ENCODE results near the gene CAMSAP1. TPM values are rescaled to one million over a fixed set of nuclear protein-coding genes. Genes with fewer than 3 reads are reported as not detected.

CAMSAP1 gene
- total and polyA plus RNA-seq, 2 donors = 9.9 to 28.5 TPM

GRCh38 chr9:135761845-135762168, 145.5 kb downstream of the CAMSAP1 start:
- no peaks in the 10 kb centered on the region for H3K4me1 ChIP-seq (ENCODE audit: control insufficient read depth in 2 of 2, insufficient read depth in 2 of 2, low read length in 2 of 2)
- WGBS = 94% methylated on average over 16 of the region's 16 CpGs

DNA sequence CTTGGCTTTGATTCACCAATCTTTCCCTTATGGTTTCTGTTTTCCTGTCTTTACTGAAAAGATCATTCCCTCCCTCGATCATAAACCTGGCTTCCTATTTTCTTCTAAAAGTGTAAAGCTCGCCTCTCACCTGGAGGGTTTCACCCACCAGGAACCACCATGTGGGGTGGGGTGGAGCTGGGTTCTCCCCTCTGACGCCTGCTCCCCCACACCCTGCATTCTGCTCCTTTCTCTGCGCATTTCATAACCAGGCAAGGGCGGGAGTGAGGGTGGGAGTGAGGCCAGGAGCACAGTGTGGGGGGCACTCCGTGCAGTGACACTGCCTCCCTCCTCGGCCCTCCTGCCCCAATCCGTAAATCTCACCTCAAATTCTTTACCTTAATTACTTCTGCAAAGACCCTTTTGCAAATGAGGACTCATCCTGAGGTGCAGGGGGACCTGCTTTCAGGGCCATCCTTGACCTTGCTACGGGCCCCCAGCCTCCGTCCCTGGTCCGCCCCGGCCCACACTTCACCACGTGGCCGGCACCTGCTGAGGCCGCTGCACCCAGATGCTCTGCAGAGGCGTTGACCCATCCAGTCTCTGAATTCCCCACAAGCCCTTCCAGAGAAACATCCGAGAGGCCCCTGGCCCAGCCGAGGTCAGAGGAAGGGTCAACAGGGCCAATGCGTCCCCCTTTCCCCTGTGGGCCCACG, 146.0 kb downstream of the CAMSAP1 start:
- 78% methylated on average over 20 of the region's 20 CpGs for WGBS
- H3K36me3 ChIP-seq (ENCODE audit: control insufficient read depth in 2 of 2, insufficient read depth in 2 of 2, low read length in 1 of 2) = no peaks in the 10 kb centered on the region
- DNase-seq (ENCODE audit: low read depth in 6 of 9, low spot score in 9 of 9) = no peak

More at GRCh38 chr9:135761845-135762168, 145.5 kb downstream of the CAMSAP1 start:
- Histone ChIP-seq H3K9me3 (ENCODE audit: control insufficient read depth in 2 of 2, insufficient read depth in 1 of 2, low read length in 1 of 2) (peaks cover 5 to 23% of the 10 kb centered on the region in 2 donors), H3K36me3 (ENCODE audit: control insufficient read depth in 2 of 2, insufficient read depth in 2 of 2, low read length in 1 of 2) (no peaks in the 10 kb centered on the region), H3K4me3 (ENCODE audit: low read length in 2 of 2) (no peak overlapping the region), H3K27ac (ENCODE audit: low read depth in 1 of 2, low read length in 1 of 2) (no peak overlapping the region), H3K27me3 (ENCODE audit: control insufficient read depth in 2 of 2, insufficient read depth in 1 of 2, low read length in 1 of 2) (no peaks in the 10 kb centered on the region)
- DNase-seq (ENCODE audit: low read depth in 6 of 9, low spot score in 9 of 9) = no peak

GRCh38 chr9:135760465-135760864, 146.9 kb downstream of the CAMSAP1 start:
- H3K36me3 ChIP-seq (ENCODE audit: control insufficient read depth in 2 of 2, insufficient read depth in 2 of 2, low read length in 1 of 2) = no peaks in the 10 kb centered on the region
- DNase-seq (ENCODE audit: low read depth in 6 of 9, low spot score in 9 of 9) = no peak
- no peak overlapping the region for H3K27ac ChIP-seq (ENCODE audit: low read depth in 1 of 2, low read length in 1 of 2)
- 90% methylated on average over 12 of the region's 12 CpGs for WGBS
- H3K27me3 ChIP-seq (ENCODE audit: control insufficient read depth in 2 of 2, insufficient read depth in 1 of 2, low read length in 1 of 2) = no peaks in the 10 kb centered on the region
- no peaks in the 10 kb centered on the region for H3K4me1 ChIP-seq (ENCODE audit: control insufficient read depth in 2 of 2, insufficient read depth in 2 of 2, low read length in 2 of 2)
- H3K4me3 ChIP-seq (ENCODE audit: low read length in 2 of 2) = no peak overlapping the region
- H3K9me3 ChIP-seq (ENCODE audit: control insufficient read depth in 2 of 2, insufficient read depth in 1 of 2, low read length in 1 of 2) = peaks cover under 1 to 10% of the 10 kb centered on the region in 2 donors

More for the DNA sequence above, 146.0 kb downstream of the CAMSAP1 start:
- Histone ChIP-seq H3K9me3 (ENCODE audit: control insufficient read depth in 2 of 2, insufficient read depth in 1 of 2, low read length in 1 of 2) (peaks cover 3 to 18% of the 10 kb centered on the region in 2 donors), H3K27me3 (ENCODE audit: control insufficient read depth in 2 of 2, insufficient read depth in 1 of 2, low read length in 1 of 2) (no peaks in the 10 kb centered on the region), H3K27ac (ENCODE audit: low read depth in 1 of 2, low read length in 1 of 2) (no peak overlapping the region), H3K4me3 (ENCODE audit: low read length in 2 of 2) (no peak overlapping the region), H3K4me1 (ENCODE audit: control insufficient read depth in 2 of 2, insufficient read depth in 2 of 2, low read length in 2 of 2) (no peaks in the 10 kb centered on the region)

- DNase-seq (ENCODE audit: low read depth in 6 of 9, low spot score in 9 of 9) = no peak
- Histone ChIP-seq H3K4me3 (ENCODE audit: low read length in 2 of 2) (no peak overlapping the region), H3K27me3 (ENCODE audit: control insufficient read depth in 2 of 2, insufficient read depth in 1 of 2, low read length in 1 of 2) (no peaks in the 10 kb centered on the region), H3K36me3 (ENCODE audit: control insufficient read depth in 2 of 2, insufficient read depth in 2 of 2, low read length in 1 of 2) (no peaks in the 10 kb centered on the region), H3K9me3 (ENCODE audit: control insufficient read depth in 2 of 2, insufficient read depth in 1 of 2, low read length in 1 of 2) (peaks cover 0 to 5% of the 10 kb centered on the region in 2 donors), H3K27ac (ENCODE audit: low read depth in 1 of 2, low read length in 1 of 2) (no peak overlapping the region), H3K4me1 (ENCODE audit: control insufficient read depth in 2 of 2, insufficient read depth in 2 of 2, low read length in 2 of 2) (no peaks in the 10 kb centered on the region)
- WGBS = 93% methylated on average over 24 of the region's 24 CpGs
Measured at GRCh38 chr9:135759676-135760300, 147.6 kb downstream of the CAMSAP1 start.

DNA sequence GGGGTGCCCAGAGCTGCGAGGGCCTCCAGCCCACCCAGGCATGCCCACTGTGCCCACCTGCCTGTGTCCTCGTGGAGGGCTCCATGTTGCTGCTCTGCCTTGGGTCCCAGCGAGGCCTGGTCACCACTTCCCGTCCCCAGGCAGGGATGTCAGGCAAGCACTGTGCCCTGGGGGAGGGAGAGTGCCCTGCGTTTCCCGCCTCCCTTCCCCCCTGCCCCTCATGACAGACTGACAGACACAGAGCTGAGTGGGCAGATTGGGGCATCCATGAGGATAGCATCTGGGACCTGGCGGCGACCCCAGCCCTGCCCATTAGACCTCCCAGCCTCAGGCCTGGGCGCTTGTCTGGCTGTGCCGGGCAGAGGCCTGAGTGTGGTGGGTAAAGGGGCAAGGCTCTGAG, 148.5 kb downstream of the CAMSAP1 start:
- DNase-seq (ENCODE audit: low read depth in 6 of 9, low spot score in 9 of 9) = no peak
- Histone ChIP-seq H3K4me3 (ENCODE audit: low read length in 2 of 2) (no peak overlapping the region), H3K36me3 (ENCODE audit: control insufficient read depth in 2 of 2, insufficient read depth in 2 of 2, low read length in 1 of 2) (no peaks in the 10 kb centered on the region), H3K9me3 (ENCODE audit: control insufficient read depth in 2 of 2, insufficient read depth in 1 of 2, low read length in 1 of 2) (no peaks in the 10 kb centered on the region), H3K27ac (ENCODE audit: low read depth in 1 of 2, low read length in 1 of 2) (no peak overlapping the region), H3K27me3 (ENCODE audit: control insufficient read depth in 2 of 2, insufficient read depth in 1 of 2, low read length in 1 of 2) (no peaks in the 10 kb centered on the region), H3K4me1 (ENCODE audit: control insufficient read depth in 2 of 2, insufficient read depth in 2 of 2, low read length in 2 of 2) (no peaks in the 10 kb centered on the region)
- WGBS = 95% methylated on average over 10 of the region's 10 CpGs

Other genes with a start within 250 kb of the CAMSAP1 start
- not detected for gene LCN9, start 244.2 kb downstream of the CAMSAP1 start, total RNA-seq
- gene LCN9, start 244.2 kb downstream of the CAMSAP1 start, polyA plus RNA-seq = not detected
- gene SOHLH1, start 208.1 kb downstream of the CAMSAP1 start, total RNA-seq = not detected
- gene SOHLH1, start 208.1 kb downstream of the CAMSAP1 start, polyA plus RNA-seq = 0.05 TPM
- 0.05 TPM for gene KCNT1, start 205.4 kb downstream of the CAMSAP1 start, total RNA-seq
- gene KCNT1, start 205.4 kb downstream of the CAMSAP1 start, polyA plus RNA-seq = 0.25 TPM
- 42.3 TPM for gene UBAC1, start 53.8 kb upstream of the CAMSAP1 start, total RNA-seq
- gene UBAC1, start 53.8 kb upstream of the CAMSAP1 start, polyA plus RNA-seq = 73.6 TPM
- 1.5 TPM for gene NACC2, start 187.7 kb upstream of the CAMSAP1 start, total RNA-seq
- 4.4 TPM for gene NACC2, start 187.7 kb upstream of the CAMSAP1 start, polyA plus RNA-seq
- gene TMEM250, start 211.3 kb upstream of the CAMSAP1 start, total RNA-seq = 19.2 TPM
- 22.4 TPM for gene TMEM250, start 211.3 kb upstream of the CAMSAP1 start, polyA plus RNA-seq

All from thymus (tissue), 11 donors.